GM19324 (cell line): ENCODE data around the gene LIN37.

Source experiments
- ATAC-seq: cut with Tn5 transposase; IDR thresholded peaks from one replicate; pipeline ENCODE4 v1.9.1; 2021; ENCODE audit warnings: mild to moderate bottlenecking, moderate library complexity; ENCODE audit not compliant: unreplicated experiment, low FRiP score

The LIN37 gene

DNA sequence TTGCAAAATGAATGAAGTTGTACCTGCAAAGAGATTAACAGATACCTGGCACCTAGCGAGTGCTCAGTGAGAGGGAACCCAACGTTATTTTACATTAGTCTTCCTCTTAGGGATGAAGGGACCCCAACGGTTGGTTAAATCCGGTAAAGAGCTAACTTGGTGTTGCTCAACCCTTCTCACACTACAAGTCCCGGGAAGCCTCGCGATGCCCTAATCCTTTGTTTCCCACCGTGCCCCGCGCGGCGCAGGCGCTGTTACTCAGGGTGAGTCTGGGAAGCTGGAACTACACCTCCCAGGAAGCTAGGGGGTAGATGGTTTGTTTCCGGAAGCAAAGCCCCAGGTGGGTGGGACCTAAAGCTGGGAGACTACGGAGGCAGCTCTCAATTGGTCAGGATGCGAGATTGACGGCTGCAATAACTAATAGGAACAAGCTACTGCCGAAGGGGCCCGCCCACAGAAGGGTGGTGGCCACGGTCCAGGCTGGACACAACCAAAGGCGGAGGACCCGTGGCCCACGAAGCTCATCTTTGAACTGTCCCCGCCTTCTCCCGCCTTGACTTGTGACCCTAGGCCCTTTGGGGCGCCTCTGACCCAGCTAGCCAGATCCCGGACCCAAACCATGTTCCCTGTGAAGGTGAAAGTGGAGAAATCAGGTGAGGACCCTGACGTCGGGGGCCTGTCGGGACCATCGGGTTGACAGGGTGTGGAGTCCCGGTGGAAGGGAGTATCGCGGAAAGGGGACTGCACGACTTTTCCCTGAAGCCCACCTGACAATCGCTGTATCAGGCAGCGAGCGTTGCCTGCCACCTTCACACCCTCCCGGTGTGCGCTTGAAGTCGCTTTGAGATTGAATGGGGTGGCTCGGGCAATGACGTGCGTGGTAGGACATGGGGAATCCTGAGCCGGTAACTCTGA, at the start of gene LIN37:
LIN37 (plus strand) TSS at position 471 of the 915 bp plus-strand sequence; CDS start at position 620, 149 bp downstream.
- ATAC-seq = peak; percentile 79

GRCh38 chr19:35702223-35703012, 46.0 kb upstream of the LIN37 start:
- ATAC-seq = peak; percentile 94

DNA sequence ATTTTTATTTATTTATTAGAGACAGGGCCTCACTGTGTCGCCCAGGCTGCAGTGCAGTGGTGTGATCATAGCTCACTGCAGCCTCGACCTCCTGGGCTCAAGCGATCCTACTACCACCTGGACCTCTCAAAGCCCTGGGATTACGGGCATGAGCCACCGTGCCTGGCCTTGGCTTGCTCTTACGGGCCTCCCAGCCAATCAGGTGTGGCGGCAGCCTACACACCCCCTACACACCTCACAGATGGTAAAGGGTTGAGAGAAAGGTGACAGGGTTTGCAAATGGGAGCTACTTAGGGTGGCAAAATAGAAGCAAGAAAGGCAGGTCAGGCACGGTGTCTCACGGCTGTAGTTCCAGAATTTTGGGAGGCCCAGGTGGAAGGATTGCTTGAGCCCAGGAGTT, 45.0 kb upstream of the LIN37 start:
- ATAC-seq = no peak

GRCh38 chr19:35704218-35704617, 44.2 kb upstream of the LIN37 start, which contains the start of gene ZBTB32:
ZBTB32 (plus strand) TSS chr19:35704558; CDS start chr19:35714627, 10,069 bp downstream.
- no peak for ATAC-seq

DNA sequence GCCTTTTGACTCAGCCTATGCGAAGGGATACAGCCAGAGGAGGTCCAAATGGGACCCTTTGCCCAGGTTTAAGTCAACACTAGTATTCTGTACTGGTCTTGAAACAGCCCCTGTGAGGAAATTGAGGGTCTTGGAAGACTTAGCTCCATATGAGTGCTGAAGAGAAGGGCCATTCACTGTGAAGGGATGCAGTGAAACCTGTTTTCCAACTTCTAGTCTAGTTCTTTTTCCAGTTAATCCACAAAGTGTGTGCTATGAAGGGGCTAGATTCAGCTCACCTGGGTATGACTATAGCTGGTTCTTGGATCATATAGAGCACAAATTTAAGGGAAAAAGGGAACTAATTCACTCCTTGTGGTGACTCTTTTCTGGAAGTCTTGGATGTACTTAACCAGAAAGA, 40.0 kb upstream of the LIN37 start:
- ATAC-seq = no peak

DNA sequence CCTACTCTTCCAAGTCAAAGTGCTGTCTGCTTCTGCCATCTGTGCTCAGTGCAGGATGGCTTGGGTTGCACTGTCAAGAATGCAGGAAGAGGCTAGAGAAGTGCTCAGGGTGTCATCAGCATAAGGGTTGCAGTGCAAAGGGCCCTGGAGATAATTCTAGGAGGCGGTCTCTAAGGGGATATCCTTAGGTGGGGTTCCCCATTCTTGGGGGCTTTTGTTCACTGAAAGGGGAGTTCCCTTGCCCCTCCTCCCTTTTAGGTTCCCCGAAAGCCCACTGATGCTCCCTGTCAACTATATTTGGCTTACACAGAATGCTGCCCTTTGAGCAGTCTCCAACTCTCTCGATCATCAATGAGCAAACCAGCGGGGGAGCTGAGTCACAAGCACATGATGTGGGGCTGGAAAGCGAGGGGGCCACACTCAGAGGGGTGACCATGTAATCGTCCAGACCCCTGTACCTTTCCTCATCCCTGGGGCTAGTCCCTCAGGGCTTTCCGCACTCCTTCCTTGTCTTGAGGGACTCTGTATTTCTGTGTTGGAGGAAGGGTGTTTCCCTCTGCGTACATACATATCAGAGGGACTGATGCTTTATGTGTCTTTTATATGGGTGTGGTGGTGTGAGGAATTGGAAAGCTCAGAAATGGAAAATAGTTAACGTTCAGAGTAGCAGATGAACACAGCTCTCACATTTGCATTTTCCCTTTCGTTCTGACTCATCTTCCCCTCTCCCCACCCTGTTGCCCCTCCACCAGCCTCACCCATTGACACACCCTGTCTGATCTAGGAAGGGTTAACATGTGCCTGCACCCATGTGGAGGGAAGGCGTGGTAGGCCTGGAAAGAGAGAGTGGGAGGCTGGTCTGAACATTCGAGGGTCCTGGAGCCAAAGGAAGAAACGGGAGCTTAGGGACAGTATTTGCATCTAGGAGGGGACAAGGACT, 37.3 kb upstream of the LIN37 start:
- ATAC-seq = no peak

GRCh38 chr19:35712567-35713505, 35.5 kb upstream of the LIN37 start:
- no peak for ATAC-seq

- ATAC-seq = no peak
Observed at GRCh38 chr19:35713506-35713850, 34.9 kb upstream of the LIN37 start.

DNA sequence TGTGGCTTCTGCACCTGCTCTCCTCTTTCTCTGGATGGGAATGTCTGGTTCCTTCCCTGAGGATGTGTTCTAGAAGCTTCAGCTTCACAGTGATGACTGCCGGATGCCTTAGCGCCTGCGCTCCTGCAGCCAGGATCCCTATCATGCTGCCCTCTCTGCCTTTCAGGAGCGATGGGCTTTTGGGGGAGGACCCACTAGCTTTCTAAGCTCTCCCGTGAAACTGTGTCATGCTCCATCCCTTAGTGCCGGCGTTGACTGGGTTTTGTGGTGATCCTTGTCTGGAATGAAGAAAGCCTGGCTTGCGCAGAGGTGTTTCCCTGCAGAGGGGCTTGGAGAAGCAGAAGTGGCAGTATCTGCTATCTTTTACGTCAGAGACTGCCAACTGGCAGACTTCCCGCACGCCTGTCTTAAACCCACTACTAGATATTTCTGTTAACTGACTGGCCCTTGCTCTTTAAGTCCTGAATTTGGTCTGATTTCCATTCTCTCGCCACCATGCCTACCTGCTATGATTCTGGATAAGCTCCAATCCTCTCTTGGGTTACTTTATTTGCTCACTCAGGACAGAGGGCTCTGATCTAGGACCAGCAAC, 34.4 kb upstream of the LIN37 start:
- ATAC-seq = no peak

GRCh38 chr19:35714601-35715354, 33.6 kb upstream of the LIN37 start:
- ATAC-seq = no peak

- no peak for ATAC-seq
Observed at GRCh38 chr19:35715355-35715809, 33.0 kb upstream of the LIN37 start.

- no peak for ATAC-seq
Observed at GRCh38 chr19:35715981-35716800, 32.2 kb upstream of the LIN37 start.

DNA sequence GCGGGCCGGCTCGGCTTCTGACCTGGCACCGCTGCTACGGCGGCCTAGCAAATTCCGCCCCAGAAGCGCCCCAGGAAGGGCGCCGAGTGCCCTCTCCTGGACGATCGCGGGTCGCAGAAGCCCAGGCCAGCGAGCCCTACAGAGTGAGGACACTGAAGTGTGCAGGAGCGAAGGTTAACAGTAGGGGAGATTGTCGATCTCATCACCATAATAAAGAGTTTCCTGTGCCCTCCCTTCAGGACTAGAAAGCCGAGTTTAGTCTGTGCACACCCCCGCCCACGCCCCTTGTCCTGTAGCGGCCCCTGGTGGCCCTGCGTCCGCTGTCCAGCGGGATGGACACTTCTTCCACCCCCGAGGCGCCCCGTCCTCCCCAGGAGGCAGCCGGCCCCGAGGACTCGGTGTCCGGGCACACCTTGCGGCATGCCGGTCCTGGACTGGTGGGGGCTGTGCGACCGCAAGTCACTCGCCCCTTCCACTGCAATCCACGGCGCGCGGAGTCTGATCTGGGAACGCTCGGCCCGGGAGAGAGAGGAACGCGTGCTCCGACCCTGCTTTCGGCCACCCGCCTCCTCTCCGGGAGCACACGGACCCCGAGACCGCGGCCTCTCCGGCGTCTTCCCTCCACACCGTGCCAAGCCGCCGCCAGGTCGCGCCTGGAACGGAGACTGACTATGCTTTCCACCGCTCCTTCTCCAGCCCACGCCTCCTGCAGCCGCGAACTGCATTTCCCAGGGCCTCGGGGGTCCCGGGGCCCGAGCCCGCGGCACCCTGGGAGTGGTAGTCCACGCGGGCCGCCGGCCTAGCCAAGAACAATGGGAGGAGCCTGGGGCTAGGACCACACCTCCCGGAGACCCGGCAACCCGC, 31.3 kb upstream of the LIN37 start:
- ATAC-seq = peak; percentile 77

GRCh38 chr19:35717665-35718344, 30.6 kb upstream of the LIN37 start, which contains the start of gene KMT2B:
KMT2B (plus strand) TSS chr19:35718003; CDS start chr19:35718019, 16 bp downstream.
- ATAC-seq = no peak

DNA sequence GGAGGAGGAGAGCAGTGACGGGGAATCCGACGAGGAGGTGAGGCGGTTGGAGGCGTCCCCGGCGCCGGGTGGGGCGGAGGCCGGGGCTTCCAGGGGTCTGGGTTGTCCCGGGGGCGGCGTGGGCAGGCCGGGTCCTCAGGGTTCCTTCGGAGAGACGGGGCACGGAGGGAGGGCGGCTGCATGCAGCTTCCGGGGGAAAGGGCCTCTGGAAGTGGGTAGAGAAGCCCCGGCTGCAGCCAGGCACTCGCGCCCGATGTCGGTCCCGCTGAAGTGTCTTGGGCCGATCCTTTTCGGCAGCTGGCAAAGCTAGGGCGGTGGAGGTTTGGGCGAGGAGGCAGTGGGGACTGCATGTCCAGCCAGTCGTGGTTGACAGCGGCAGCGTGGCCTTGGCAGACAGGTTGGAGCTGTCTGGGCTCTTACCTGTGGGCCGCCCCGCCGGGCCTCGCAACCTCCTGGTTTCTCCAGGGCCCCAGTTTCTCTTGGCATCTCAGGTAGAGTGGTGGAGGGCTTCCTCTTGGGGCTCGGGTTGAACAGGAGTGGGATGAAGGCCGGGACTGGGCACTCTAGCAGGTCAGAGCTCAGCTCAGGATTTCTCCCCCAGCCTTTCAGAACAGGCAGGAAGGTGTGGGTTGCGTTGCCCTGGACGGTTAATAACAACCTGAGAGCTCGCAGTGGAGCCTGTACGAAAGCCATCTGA, 29.9 kb upstream of the LIN37 start:
- ATAC-seq = peak; percentile 2
